Stimulated activated CD4-positive, alpha-beta T cell treated with anti-CD3 and anti-CD28 coated beads, Interleukin-1b, Interleukin-23, amount 100 ng/mL, for 48 hours (primary cell): ENCODE data around the gene LIPC.

ENCODE experiments used
- DNase-seq: peaks from one replicate; pipeline ENCODE4 v3.0.0-alpha.2; 2020

The LIPC gene

GRCh38 chr15:58521293-58521991, 89.7 kb downstream of the LIPC start:
- DNase-seq = no peak

GRCh38 chr15:58522391-58522790, 90.6 kb downstream of the LIPC start:
- no peak for DNase-seq

- DNase-seq = no peak
Measured at GRCh38 chr15:58522865-58523264, 91.1 kb downstream of the LIPC start.

- no peak for DNase-seq
Measured at GRCh38 chr15:58523634-58524033, 91.8 kb downstream of the LIPC start.

- no peak for DNase-seq
Measured at GRCh38 chr15:58524247-58524646, 92.5 kb downstream of the LIPC start.

GRCh38 chr15:58525991-58526421, 94.2 kb downstream of the LIPC start:
- no peak for DNase-seq

GRCh38 chr15:58526647-58527192, 94.9 kb downstream of the LIPC start:
- no peak for DNase-seq

- DNase-seq = no peak
Measured at GRCh38 chr15:58527573-58528187, 95.9 kb downstream of the LIPC start.

- no peak for DNase-seq
Measured at GRCh38 chr15:58528188-58528870, 96.5 kb downstream of the LIPC start.

- no peak for DNase-seq
Measured at GRCh38 chr15:58529041-58529440, 97.2 kb downstream of the LIPC start.

GRCh38 chr15:58530056-58530590, 98.3 kb downstream of the LIPC start:
- DNase-seq = no peak

- no peak for DNase-seq
Measured at GRCh38 chr15:58532126-58532525, 100.3 kb downstream of the LIPC start.

- DNase-seq = no peak
Measured at GRCh38 chr15:58534556-58534955, 102.8 kb downstream of the LIPC start.

- no peak for DNase-seq
Measured at GRCh38 chr15:58535337-58535736, 103.5 kb downstream of the LIPC start.

GRCh38 chr15:58535894-58536293, 104.1 kb downstream of the LIPC start:
- no peak for DNase-seq

GRCh38 chr15:58536414-58536813, 104.6 kb downstream of the LIPC start:
- DNase-seq = no peak

- DNase-seq = no peak
Measured at GRCh38 chr15:58537033-58537432, 105.2 kb downstream of the LIPC start.

- no peak for DNase-seq
Measured at GRCh38 chr15:58538225-58538727, 106.5 kb downstream of the LIPC start.

- DNase-seq = no peak
Measured at GRCh38 chr15:58538901-58539300, 107.1 kb downstream of the LIPC start.

GRCh38 chr15:58539548-58539947, 107.8 kb downstream of the LIPC start:
- no peak for DNase-seq

- DNase-seq = no peak
Measured at GRCh38 chr15:58541410-58542087, 109.8 kb downstream of the LIPC start.

GRCh38 chr15:58543664-58544335, 112.0 kb downstream of the LIPC start:
- no peak for DNase-seq
